Measurements from ENCODE around the gene NUDT4B.
"Not testable (repeated sequence)": the region's sequence is repeated elsewhere in the genome, so short reads cannot be mapped to it uniquely, and the experiment has no call there.

DNA sequence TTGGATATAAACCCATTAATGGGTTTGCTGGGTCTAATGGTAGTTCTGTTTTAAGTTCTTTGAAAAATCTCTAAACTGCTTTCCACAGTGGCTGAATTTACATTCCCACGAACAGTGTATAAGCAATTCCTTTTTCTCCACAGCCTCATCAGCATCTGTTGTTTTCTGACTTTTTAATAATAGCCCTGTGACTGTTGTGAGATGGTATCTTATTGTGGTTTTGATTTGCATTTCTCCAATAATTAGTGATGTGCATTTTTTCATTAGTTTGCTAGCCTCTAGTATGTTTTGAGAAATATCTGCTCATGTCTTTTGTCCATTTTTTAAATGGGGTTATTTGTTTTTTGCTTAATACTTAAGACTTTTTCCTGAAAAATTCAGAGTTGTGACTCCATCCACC lies 31.8 kb downstream of the NUDT4B start:
- not testable (repeated sequence) for TF ChIP-seq POLR2A (IDR thresholded peaks at IDR 0.05)
- TF ChIP-seq, protein P1, sequence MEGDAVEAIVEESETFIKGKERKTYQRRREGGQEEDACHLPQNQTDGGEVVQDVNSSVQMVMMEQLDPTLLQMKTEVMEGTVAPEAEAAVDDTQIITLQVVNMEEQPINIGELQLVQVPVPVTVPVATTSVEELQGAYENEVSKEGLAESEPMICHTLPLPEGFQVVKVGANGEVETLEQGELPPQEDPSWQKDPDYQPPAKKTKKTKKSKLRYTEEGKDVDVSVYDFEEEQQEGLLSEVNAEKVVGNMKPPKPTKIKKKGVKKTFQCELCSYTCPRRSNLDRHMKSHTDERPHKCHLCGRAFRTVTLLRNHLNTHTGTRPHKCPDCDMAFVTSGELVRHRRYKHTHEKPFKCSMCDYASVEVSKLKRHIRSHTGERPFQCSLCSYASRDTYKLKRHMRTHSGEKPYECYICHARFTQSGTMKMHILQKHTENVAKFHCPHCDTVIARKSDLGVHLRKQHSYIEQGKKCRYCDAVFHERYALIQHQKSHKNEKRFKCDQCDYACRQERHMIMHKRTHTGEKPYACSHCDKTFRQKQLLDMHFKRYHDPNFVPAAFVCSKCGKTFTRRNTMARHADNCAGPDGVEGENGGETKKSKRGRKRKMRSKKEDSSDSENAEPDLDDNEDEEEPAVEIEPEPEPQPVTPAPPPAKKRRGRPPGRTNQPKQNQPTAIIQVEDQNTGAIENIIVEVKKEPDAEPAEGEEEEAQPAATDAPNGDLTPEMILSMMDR (IDR thresholded peaks at IDR 0.05): not testable (repeated sequence)

Measured in breast epithelium (tissue), 3 donors.